COLO829 (cell line): Measurements from ENCODE around the gene SETDB2.

Experiments used
- DNase-seq: peaks from one replicate; pipeline ENCODE4 v3.0.0; 2012; ENCODE audit warnings: low spot score

Gene SETDB2

DNA sequence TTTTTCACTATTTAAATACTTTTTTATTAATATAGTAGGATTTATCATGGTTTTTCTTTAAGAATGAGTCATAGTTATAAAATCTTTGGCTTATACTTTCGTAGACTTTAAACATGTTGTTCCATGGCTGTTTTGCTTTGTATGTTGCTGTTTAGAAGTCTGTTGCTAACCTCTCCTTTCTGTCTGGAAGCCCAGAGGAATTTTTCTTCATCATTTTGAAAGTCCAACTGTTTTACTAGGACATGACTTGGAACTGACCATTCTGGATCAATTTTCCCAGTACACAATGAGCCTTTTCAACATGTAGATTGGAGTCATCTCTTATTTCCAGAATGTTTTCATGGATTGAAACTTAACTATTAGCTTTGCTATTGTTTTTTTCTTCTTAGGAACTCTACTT, 8.1 kb upstream of the SETDB2 start:
- DNase-seq: peak; percentile 45

DNA sequence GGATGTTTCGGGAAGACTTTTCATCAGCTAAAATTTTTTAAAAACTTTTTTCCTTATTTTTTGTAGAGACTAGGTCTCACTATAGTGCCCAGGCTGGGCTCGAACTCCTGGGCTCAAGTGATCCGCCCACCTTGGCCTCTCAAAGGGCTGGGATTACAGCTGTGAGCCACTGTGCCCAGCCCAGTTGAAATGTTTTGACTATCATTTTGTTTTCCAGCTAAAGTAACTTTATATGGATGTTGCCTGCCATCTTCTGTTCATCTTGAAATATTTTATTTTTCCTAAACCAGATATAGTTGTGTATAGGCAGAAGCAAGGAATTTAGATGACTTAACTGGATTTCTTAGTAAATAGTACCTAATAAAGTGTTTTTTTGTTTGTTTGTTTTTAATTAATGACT, 7.2 kb upstream of the SETDB2 start:
- DNase-seq: peak; percentile 27

DNA sequence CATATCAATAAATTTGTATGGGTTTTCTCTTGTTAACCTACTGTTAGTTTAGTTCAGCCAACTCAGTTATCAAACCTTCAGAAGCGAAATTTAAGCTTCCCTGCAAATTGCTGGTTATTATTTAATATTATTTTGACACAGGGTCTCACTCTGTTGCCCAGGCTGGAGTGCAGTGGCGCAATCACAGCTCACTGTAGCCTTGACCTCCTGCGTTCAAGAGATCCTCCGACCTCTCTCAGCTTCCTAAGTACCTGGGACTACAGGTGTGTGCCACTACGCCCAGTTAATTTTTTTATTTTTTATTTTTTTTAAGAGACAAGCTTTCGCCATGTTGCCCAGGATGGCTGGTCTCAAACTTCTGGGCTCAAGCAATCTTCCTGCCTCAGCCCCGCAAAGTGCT, 6.4 kb upstream of the SETDB2 start:
- DNase-seq: no peak

DNA sequence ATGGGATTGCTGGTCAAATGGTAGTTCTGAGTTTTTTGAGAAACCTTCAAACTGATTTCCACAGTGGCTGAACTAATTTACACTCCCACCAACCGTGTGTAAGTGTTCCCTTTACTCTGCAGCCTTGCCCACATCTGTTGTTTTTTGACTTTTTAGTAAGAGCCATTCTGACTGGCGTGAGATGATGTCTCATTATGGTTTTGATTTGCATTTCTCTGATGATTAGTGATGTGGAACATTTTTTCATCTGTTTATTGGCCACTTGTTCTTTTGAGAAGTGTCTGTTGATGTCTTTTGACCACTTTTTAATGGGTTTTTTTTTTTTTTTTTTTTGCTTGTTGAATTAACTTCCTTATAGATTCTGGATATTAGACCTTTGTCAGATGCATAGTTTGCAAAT, 4.5 kb upstream of the SETDB2 start:
- DNase-seq: no peak

DNA sequence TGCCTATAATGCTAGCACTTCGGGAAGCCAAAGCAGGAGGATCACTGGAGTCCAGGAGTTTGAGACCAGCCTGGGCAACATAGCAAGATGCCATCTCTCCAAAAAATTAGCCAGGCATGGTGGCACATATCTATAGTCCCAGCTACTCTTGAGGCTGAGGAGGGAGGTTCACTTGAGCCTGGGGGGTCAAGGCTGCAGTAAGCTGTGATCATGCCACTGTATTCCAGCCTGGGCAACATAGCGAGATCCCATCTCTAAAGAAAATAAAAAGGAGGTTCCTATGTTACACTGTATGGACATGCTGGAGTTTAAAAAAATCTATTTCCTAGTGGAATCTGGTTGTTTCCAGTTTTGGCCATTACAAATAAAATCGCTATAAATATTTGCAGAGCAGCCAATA, 2.8 kb upstream of the SETDB2 start:
- DNase-seq: no peak

DNA sequence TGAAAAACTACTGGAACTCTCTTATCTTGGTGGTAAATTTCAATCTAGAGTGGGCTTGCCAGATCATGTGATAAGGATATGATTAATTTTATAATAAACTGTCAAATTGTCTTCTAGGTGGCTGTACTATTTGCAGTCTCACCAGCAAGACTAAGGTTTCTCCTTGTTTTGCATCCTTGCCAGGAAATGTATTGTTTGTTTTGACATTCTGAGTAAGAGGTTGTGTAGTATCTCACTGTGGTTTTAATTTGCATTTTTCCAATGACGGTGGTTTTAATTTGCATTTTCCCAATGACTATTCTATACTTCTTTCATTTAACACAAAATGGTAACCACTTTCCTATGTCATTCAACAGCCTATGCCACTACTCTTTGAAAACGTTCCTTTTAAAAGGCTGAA, 2.2 kb upstream of the SETDB2 start:
- no peak for DNase-seq

- DNase-seq: no peak
These were observed 744 bp upstream of the SETDB2 start for GRCh38 chr13:49443357-49443703.

- DNase-seq: peak; percentile 63
These were observed 686 bp downstream of the SETDB2 start for GRCh38 chr13:49444524-49445395.

DNA sequence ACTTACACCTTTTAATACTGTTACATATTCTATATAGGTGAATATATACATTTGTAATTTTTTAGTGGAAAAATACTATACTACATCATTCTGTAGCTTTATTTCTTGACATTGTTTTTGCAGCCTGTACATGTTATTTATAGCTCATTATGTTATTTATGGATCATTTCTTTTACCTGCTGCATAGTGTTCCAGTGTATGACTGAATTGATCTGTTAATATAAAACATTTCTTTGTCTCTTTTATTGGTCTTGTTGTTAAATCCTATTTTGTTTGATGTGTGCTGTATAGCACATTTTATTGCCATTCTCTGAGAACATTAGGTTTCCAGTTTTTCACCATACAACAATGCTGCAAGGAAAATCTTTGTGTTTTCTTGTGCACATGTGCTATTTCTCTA, 2.4 kb downstream of the SETDB2 start:
- no peak for DNase-seq

GRCh38 chr13:49448753-49449152, 4.7 kb downstream of the SETDB2 start:
- DNase-seq: no peak

DNA sequence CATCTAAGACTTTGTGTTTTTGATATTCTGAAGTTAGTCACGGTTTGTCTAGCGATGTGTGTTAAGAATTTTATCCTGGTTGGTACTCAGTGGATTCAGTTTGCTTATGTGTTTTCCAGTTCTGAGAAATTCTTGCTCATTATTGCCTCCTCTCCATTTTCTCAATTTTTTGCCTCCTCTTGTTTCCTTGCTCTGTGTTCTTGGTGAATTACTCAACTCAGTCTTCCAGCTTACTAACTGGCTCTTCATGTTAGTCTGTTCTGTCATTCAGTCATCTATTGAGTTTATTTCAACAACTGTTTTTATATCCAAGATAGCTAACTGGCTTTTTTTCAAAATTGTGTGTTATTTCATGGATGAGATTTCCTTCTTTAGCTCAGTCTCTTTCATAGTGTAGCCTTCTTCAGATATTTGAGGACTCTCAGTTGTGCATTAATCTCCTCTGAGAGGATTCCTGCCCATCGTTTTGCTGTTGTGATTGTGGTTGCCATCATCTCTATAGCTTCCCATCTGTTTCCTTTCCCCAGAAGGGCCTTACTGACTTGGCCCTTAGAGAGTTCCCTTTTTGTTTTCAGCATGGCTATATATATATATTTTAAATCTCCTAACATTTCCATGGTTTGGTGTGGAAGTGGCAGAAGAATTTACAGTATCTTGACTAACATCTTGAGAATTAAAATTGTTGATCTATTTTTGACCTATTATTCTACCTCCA, 6.2 kb downstream of the SETDB2 start:
- no peak for DNase-seq

DNA sequence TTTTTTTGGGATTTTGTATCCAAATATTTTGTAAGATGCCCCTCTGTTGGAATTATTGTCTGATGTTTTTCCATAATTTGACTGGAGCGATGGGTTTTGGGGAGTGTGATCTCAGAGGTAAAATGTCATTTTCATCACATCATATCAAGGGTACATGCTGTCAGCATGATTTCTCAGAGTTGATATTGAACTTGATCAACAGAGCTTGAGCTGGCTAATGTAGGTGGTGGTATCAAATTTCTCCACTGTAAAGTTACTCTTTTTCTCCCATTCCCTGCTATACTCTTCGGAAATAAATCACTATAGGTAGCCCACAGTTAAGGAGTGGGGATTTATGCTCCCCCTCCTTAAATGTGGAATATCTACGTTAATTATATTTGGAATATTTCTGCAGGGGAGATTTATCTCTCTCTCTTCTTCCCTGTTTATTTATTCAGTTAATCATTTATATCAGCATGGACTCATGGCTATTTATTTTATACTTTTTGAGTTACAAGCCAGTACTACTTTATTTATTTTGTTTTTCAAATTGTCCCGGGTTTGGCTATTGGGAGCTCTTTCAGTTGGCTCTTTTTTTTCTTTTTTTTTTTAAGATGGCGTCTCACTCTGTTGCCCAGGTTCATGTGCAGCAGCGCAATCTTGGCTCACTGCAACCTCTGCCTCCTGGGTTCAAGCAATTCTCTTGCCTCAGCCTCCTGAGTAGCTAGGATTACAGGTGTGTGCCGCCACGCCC, 8.8 kb downstream of the SETDB2 start:
- no peak for DNase-seq

DNA sequence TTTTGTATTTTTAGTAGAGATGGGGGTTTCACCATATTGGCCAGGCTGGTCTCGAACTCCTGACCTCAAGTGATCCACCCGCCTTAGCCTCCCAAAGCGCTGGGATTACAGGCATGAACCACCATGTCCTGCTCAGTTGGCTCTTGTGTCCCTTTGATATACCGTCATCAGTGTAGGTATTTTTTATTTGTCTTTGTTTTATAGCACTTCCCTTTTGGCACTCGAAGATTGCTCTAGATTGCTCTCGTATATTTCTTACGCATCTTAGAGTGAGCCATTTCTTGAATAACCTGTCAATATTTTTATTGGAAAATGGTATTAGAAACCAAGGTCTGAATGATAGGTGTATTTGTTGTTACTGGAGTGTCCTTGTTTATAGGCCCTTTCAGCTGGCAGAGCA, 9.4 kb downstream of the SETDB2 start:
- DNase-seq: no peak

DNA sequence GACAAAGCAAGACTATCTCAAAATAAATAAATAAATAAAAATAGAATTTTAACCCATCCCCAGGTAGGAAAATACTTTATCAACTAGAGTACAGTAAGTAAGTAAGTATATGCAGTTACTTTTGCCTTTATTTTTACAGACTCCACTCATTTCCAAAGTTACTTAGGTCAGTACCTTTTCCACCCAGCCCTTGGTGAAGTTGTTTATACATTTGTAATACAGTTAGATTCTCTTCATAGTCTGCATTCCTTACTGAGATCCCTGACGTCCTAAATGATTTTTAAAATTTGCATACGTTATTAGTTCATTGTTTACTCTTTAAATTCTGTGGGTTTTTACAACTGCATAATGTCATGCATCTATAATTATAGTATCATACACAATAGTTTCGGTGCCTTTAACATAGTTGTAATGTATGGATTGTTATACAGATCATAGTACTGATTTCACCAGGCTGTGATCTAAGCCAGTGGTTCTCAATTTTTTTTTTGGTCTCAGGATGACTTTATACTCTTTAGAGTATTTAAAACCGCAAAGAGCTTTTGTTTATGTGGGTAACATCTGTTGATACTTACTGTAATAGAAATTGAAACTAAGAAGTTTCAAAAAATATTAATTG, 10.4 kb downstream of the SETDB2 start:
- DNase-seq: no peak

- no peak for DNase-seq
These were observed 10.9 kb downstream of the SETDB2 start for GRCh38 chr13:49455007-49455398.

DNA sequence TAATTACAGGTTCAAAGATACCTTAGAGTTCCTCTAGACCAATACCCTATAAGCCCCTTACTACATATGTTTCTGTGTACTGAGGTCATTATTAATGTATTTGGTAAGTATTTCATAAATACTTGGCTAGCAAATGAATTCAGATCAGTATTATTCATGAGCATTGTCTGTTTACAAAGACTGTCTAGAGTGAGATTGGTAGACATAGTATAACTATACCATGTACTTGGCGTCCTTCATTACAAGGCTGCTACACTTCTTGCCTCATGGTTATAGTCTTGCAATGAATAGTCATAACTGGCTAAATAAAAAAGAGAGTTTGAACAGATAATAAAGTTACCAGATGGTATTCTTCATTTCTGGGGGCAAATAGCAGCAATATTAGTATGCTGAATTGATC, 12.1 kb downstream of the SETDB2 start:
- no peak for DNase-seq

DNA sequence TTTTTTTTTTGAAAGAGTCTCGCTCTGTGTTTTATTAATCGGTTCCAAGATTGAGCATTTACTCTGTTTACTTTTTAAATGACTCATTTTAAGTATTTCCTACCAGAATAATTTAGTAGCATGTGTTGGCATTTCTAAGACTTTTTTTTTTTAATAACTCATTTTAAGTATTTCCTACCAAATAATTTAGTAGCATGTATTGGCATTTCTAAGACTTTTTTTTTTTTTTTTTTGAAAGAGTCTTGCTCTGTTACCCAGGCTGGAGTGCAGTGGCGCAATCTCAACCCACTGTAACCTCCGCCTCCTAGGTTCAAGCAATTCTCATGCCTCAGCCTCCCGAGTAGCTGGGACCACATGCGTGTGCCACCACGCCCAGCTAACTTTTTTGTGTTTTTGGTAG, 13.1 kb downstream of the SETDB2 start:
- no peak for DNase-seq

DNA sequence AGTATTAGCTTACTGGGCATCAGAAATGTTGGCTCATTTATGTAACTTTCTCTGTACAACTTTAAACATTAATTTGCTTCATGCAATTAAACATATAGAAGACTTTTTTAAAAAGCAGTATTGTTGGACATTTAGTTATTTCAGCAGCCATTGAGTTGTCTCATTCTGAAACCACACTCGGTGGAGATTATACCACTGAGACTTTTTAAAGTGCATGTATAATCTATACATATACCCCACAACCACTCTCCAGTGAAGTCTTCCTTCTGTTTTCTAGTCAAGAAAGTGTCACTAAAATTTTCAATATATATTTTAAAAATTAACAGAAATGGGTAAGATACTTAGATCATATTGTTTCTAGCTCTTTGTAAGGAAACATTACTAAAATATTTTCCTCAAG, 15.5 kb downstream of the SETDB2 start:
- DNase-seq: no peak

DNA sequence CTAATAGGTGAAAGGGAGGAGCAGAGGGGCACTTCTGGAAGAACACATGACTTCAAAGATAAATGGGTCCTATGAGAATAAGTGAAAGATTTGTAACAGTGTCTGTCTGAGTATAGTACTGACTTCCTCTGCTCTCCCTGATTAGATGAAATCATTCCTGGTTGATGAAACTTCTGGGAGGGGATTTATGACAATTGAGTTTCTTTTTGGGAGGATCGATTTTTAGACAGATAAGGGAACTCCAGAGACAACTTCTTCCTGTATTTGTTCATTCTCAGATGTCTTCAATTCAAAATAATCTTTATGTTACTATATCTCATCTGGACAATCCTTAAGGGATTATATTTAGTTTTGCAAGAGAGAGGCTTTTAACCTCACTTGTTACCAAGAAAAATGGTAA, 20.0 kb downstream of the SETDB2 start:
- no peak for DNase-seq

DNA sequence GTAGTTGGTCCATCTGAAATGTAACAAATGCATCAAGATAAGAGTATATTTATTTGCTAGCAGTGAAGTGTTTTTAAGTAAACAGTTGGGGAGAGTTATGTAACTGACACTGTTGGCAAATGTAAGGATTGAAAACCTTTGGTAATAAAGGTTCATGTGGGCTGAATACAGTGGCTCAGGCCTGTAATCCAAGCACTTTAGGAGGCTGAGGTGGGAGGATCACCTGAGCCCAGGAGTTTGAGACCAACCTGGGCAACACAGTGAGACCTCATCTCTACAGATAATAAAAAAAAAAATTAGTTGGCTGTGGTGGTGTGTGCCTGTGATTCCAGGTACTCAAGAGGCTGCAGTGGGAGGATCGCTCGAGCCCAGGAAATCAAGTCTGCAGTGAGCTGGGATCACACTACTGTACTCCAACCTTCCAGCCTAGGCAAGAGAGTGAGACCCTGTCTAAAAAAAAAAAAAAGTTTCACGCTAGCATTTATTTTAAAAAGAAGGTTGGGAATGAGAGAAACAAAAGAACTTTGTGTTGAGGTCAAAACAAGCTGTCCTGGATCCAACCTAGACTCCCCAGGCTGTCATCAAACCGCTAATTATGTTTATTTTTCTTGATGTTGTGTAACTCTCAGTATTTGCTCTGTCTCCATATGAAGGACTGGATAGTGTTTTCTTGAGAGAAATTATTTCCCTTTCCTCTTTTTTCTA, 20.7 kb downstream of the SETDB2 start:
- DNase-seq: no peak

DNA sequence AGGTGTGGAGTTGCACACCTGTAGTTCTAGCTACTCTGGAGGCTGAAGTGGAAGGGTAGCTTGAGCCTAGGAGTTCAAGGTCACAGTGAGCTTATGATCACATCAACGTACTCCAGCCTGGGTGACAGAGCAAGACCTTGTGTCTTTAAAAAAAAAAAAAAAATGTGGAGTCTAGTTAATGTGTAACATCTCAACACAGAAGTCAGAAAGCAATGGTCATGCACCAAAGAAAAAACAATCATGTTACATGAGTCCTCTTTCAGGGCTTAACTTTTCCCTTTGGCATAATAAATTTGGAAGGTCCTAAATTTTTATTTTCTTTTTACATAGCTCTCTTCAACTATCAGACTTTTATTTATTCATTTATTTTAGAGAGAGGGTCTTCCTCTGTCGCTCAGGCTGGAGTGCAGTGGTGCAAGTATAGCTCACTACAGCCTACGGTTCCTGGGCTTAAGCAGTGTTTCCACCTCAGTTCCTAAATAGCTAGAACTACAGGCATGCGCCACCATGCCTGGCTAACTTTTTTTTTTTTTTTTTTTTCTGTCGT, 22.3 kb downstream of the SETDB2 start:
- DNase-seq: no peak

DNA sequence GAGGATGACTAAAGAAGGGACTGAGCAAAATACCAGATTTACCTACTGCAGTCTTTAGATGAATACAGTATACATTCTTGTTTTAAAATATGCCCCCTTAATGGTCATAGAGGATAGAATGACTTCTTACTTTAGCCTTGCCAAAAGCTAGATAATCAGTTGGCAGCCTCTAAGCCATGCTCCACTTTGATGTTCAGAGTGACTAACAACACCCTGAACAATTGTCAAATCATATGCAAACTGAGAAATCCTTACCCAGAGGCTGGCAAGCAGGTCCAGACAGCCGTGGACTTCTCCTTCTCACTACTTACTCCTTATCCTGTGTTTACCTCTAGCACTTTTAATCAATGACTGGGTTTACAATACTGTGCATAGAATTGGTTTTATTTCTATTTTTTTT, 28.1 kb downstream of the SETDB2 start:
- no peak for DNase-seq
